GM12865 (cell line): Measurements from ENCODE around the gene PLOD2.

Source experiments
- DNase-seq: peaks from one replicate; pipeline ENCODE4 v3.0.0; 2010; ENCODE audit warnings: low read depth
- H3K4me3 ChIP-seq: 2 replicates; pipeline ENCODE4 v1.5.1; 2011; ENCODE audit warnings: mild to moderate bottlenecking, low read depth, low read length, control low read depth
- TF ChIP-seq, protein P1 (sequence below): IDR thresholded peaks from 2 replicates; pipeline ENCODE4 v1.5.1; 2011; ENCODE audit warnings: low read length, control low read depth, low read depth, inconsistent platforms; ENCODE audit not compliant: insufficient read depth; ENCODE audit errors: missing control alignments

Gene PLOD2

DNA sequence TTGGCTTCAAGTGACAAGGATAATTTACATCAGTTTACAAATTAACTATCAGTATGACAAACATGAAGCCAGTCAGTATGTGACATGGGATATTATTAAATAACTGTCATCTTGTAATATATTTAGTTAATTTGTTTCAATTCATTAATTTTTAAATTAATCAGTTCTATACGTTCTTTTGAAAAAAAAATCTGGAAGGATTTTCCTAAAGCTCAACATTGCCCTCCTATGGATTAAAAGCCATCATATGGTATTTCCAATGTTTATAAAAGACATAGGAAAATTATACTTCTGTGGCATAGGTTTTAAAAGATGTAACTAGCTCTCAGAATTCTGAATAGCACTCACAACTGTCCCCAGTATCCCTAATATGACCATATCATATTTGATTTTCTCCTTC lies 134.4 kb downstream of the PLOD2 start:
- TF ChIP-seq, protein P1, sequence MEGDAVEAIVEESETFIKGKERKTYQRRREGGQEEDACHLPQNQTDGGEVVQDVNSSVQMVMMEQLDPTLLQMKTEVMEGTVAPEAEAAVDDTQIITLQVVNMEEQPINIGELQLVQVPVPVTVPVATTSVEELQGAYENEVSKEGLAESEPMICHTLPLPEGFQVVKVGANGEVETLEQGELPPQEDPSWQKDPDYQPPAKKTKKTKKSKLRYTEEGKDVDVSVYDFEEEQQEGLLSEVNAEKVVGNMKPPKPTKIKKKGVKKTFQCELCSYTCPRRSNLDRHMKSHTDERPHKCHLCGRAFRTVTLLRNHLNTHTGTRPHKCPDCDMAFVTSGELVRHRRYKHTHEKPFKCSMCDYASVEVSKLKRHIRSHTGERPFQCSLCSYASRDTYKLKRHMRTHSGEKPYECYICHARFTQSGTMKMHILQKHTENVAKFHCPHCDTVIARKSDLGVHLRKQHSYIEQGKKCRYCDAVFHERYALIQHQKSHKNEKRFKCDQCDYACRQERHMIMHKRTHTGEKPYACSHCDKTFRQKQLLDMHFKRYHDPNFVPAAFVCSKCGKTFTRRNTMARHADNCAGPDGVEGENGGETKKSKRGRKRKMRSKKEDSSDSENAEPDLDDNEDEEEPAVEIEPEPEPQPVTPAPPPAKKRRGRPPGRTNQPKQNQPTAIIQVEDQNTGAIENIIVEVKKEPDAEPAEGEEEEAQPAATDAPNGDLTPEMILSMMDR, result no peak
- DNase-seq, result no peak
- no peak overlapping the region for H3K4me3 ChIP-seq

DNA sequence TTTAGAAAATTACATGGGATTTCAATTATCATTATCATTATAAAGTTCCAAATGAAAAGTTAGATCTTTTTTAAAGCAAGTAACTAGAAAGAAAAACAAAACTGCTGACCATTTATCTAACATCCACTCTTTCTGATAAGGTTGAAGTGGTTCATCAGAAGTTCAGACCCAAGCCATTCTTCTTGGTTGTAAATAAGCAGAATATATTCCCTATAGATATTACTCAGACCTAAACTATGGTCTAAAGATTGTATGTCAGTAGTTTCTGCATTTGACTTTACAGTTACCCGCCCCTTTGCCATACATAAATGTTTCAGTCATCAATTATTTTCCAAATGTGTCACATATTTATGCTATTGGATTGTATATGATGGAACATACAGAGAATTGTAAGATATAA lies 136.7 kb downstream of the PLOD2 start:
- DNase-seq, result no peak
- H3K4me3 ChIP-seq, result no peak overlapping the region
- TF ChIP-seq, protein P1, result no peak

DNA sequence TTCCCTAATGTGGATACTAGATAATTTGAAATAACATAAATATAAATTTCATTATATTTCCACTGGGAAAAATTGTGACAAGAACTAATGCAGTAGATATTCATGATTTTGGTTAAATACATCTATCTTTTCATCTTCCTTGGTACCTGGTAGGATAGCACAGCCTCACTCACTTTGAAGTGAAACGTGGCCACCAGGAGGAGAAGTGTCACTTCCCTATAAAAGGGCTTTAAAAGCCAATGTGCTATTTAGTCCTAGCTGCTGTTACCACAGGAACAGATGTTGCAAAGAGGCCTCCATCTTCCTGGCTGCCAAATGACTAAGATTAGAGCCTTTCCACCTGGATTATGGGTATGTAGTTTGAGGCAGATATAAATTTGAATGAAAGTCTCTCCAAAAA lies 140.0 kb downstream of the PLOD2 start:
- no peak for DNase-seq
- H3K4me3 ChIP-seq, result no peak overlapping the region
- TF ChIP-seq, protein P1, result no peak

DNA sequence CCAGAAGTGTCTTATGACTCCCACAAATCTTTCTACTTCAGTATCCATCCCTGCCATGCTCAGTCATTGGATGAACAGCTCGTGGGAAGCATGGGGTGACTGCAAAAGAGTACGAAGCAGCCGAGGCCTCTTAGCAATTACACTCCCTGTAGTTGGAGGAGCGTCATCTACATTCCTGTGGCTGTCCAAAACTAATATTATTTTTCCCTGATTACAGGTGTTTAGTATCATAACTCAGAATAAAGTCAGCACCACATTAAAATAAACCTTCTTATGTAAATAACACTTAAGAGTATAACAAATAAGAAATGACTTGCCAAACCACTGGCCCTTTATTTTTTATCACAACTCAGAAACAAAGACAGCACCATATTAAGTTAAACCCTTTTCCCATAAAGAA lies 141.5 kb downstream of the PLOD2 start:
- DNase-seq, result no peak
- no peak overlapping the region for H3K4me3 ChIP-seq
- TF ChIP-seq, protein P1, result no peak
